Peyer's patch (tissue), 4 donors: ENCODE data around the gene RITA1.

Experiments
- CTCF ChIP-seq, 6 experiments: fragments of 450-650 bp in 4 of 6; fragments of 200-600 bp in 2 of 6; sonication (generic) in 1 of 6; IDR thresholded peaks; one replicate each; pipeline ENCODE4 v1.5.1; 2017 to 2019; ENCODE audit warnings: antibody characterized with exemption in 6 of 6, mild to moderate bottlenecking in 3 of 6, moderate library complexity in 1 of 6
- POLR2A ChIP-seq, 2 donors: fragments of 450-650 bp; IDR thresholded peaks; one replicate each; pipeline ENCODE4 v1.5.1; 2017; ENCODE audit warnings: antibody characterized with exemption in 2 of 2, mild to moderate bottlenecking in 2 of 2, moderate library complexity in 2 of 2

GRCh38 chr12:113142173-113142885, 43.2 kb upstream of the RITA1 start:
- TF ChIP-seq POLR2A (IDR thresholded peaks at IDR 0.05), result no peak
- no peak for TF ChIP-seq CTCF (IDR thresholded peaks at IDR 0.05)
